ENCODE results near the gene CA12. TPM values are rescaled to one million over a fixed set of nuclear protein-coding genes. Genes with fewer than 3 reads are reported as not detected.

Gene CA12
- total and polyA plus RNA-seq, 9 donors = 0.16 to 10.5 (median 3.5) TPM; not detected in 1

- intact Hi-C loops (cut with DNase I) = no loop called here
- Histone ChIP-seq H3K4me3 (no peak overlapping the region), H3K27ac (no peak overlapping the region), H3K27me3 (no peaks in the 10 kb centered on the region), H3K36me3 (no peaks in the 10 kb centered on the region), H3K4me1 (ENCODE audit: insufficient read depth) (peaks cover 4% of the 10 kb centered on the region), H3K9me3 (no peaks in the 10 kb centered on the region)
- no peak for TF ChIP-seq EP300 (IDR thresholded peaks at IDR 0.05)
- no peak for TF ChIP-seq POLR2A (IDR thresholded peaks at IDR 0.05)
- no peak for TF ChIP-seq CTCF (IDR thresholded peaks at IDR 0.05)
- no peak for DNase-seq
- 89 to 97% (median 96%) methylated on average over 4 of the region's 4 CpGs for WGBS, 3 donors
Observed at GRCh38 chr15:63341898-63342297, 39.7 kb downstream of the CA12 start.

- Histone ChIP-seq H3K27ac (no peak overlapping the region), H3K27me3 (no peaks in the 10 kb centered on the region), H3K4me3 (no peak overlapping the region), H3K9me3 (no peaks in the 10 kb centered on the region), H3K4me1 (ENCODE audit: insufficient read depth) (no peaks in the 10 kb centered on the region), H3K36me3 (no peaks in the 10 kb centered on the region)
- WGBS, 3 donors = 86 to 89% (median 89%) methylated on average over 3 of the region's 3 CpGs
- no peak for DNase-seq
- intact Hi-C loops (cut with DNase I) = no loop called here
- TF ChIP-seq CTCF (IDR thresholded peaks at IDR 0.05) (no peak), POLR2A (IDR thresholded peaks at IDR 0.05) (no peak), EP300 (IDR thresholded peaks at IDR 0.05) (no peak)
Observed at GRCh38 chr15:63340878-63341277, 40.8 kb downstream of the CA12 start.

GRCh38 chr15:63340353-63340752 is 41.3 kb downstream of the CA12 start:
- no peaks in the 10 kb centered on the region for H3K4me1 ChIP-seq (ENCODE audit: insufficient read depth)
- no peak overlapping the region for H3K4me3 ChIP-seq
- intact Hi-C loops (cut with DNase I) = no loop called here
- no peaks in the 10 kb centered on the region for H3K27me3 ChIP-seq
- WGBS, 3 donors = 86 to 90% (median 87%) methylated on average over 8 of the region's 8 CpGs
- no peak for TF ChIP-seq CTCF (IDR thresholded peaks at IDR 0.05)
- no peak for TF ChIP-seq EP300 (IDR thresholded peaks at IDR 0.05)
- TF ChIP-seq POLR2A (IDR thresholded peaks at IDR 0.05) = no peak
- H3K9me3 ChIP-seq = no peaks in the 10 kb centered on the region
- H3K36me3 ChIP-seq = no peaks in the 10 kb centered on the region
- H3K27ac ChIP-seq = no peak overlapping the region
- DNase-seq = no peak

GRCh38 chr15:63339836-63340235 is 41.8 kb downstream of the CA12 start:
- 67 to 71% (median 70%) methylated on average over 1 of the region's 1 CpG for WGBS, 3 donors
- H3K4me1 ChIP-seq (ENCODE audit: insufficient read depth) = no peaks in the 10 kb centered on the region
- H3K9me3 ChIP-seq = no peaks in the 10 kb centered on the region
- no peak for DNase-seq
- intact Hi-C loops (cut with DNase I) = no loop called here
- H3K36me3 ChIP-seq = no peaks in the 10 kb centered on the region
- no peak for TF ChIP-seq EP300 (IDR thresholded peaks at IDR 0.05)
- no peak for TF ChIP-seq CTCF (IDR thresholded peaks at IDR 0.05)
- no peak for TF ChIP-seq POLR2A (IDR thresholded peaks at IDR 0.05)
- no peaks in the 10 kb centered on the region for H3K27me3 ChIP-seq
- H3K4me3 ChIP-seq = no peak overlapping the region
- H3K27ac ChIP-seq = no peak overlapping the region

All from ovary (tissue), 9 donors.